Measurements from ENCODE around the gene NALF2. TPM values are rescaled to one million over a fixed set of nuclear protein-coding genes. Genes with fewer than 3 reads are reported as not detected.

The NALF2 gene
- total and polyA plus RNA-seq, 4 donors: 0.13 to 0.26 TPM; not detected in 2

GRCh38 chrX:69510914-69511513, 6.9 kb downstream of the NALF2 start:
- H3K4me1 ChIP-seq (ENCODE audit: control insufficient read depth in 1 of 2, insufficient read depth in 2 of 2, low read length in 2 of 2): no peaks in the 10 kb centered on the region
- H3K9me3 ChIP-seq (ENCODE audit: control insufficient read depth, low read length): no peaks in the 10 kb centered on the region
- ATAC-seq (ENCODE audit: low FRiP score): no peak
- intact Hi-C loops (cut with DNase I): no loop called here
- H3K4me3 ChIP-seq (ENCODE audit: low read length in 2 of 2): no peak overlapping the region
- H3K27ac ChIP-seq (ENCODE audit: low read depth in 1 of 2, low read length in 2 of 2): no peak overlapping the region
- WGBS, 2 donors: 70 to 84% methylated on average over 3 of the region's 3 CpGs
- DNase-seq: no peak
- H3K36me3 ChIP-seq (ENCODE audit: control insufficient read depth in 1 of 2, insufficient read depth in 2 of 2, low read length in 1 of 2): no peaks in the 10 kb centered on the region
- no peaks in the 10 kb centered on the region for H3K27me3 ChIP-seq (ENCODE audit: control insufficient read depth in 1 of 2, insufficient read depth in 2 of 2, low read length in 1 of 2)

GRCh38 chrX:69522052-69522451, 17.9 kb downstream of the NALF2 start:
- no peak overlapping the region for H3K27ac ChIP-seq (ENCODE audit: low read depth in 1 of 2, low read length in 2 of 2)
- ATAC-seq (ENCODE audit: low FRiP score): no peak

GRCh38 chrX:69523314-69523713, 19.2 kb downstream of the NALF2 start:
- Histone ChIP-seq H3K36me3 (ENCODE audit: control insufficient read depth in 1 of 2, insufficient read depth in 2 of 2, low read length in 1 of 2) (no peaks in the 10 kb centered on the region), H3K4me3 (ENCODE audit: low read length in 2 of 2) (no peak overlapping the region), H3K4me1 (ENCODE audit: control insufficient read depth in 1 of 2, insufficient read depth in 2 of 2, low read length in 2 of 2) (no peaks in the 10 kb centered on the region), H3K27ac (ENCODE audit: low read depth in 1 of 2, low read length in 2 of 2) (no peak overlapping the region), H3K27me3 (ENCODE audit: control insufficient read depth in 1 of 2, insufficient read depth in 2 of 2, low read length in 1 of 2) (peaks cover 0 to 2% of the 10 kb centered on the region in 2 donors), H3K9me3 (ENCODE audit: control insufficient read depth, low read length) (no peaks in the 10 kb centered on the region)
- intact Hi-C loops (cut with DNase I): no loop called here
- WGBS, 2 donors: 47 to 49% methylated on average over 4 of the region's 4 CpGs
- DNase-seq (peak in 1 of 2 donors; percentile 33), ATAC-seq (ENCODE audit: low FRiP score) (no peak)

More at GRCh38 chrX:69522052-69522451, 17.9 kb downstream of the NALF2 start:
- intact Hi-C loops (cut with DNase I): no loop called here
- H3K27me3 ChIP-seq (ENCODE audit: control insufficient read depth in 1 of 2, insufficient read depth in 2 of 2, low read length in 1 of 2): peaks cover 0 to 2% of the 10 kb centered on the region in 2 donors
- H3K4me1 ChIP-seq (ENCODE audit: control insufficient read depth in 1 of 2, insufficient read depth in 2 of 2, low read length in 2 of 2): no peaks in the 10 kb centered on the region
- no peaks in the 10 kb centered on the region for H3K9me3 ChIP-seq (ENCODE audit: control insufficient read depth, low read length)
- no peaks in the 10 kb centered on the region for H3K36me3 ChIP-seq (ENCODE audit: control insufficient read depth in 1 of 2, insufficient read depth in 2 of 2, low read length in 1 of 2)
- no peak overlapping the region for H3K4me3 ChIP-seq (ENCODE audit: low read length in 2 of 2)
- peak in 1 of 2 donors; percentile 20 for DNase-seq

GRCh38 chrX:69524781-69525363, 20.7 kb downstream of the NALF2 start:
- Histone ChIP-seq H3K27ac (ENCODE audit: low read depth in 1 of 2, low read length in 2 of 2) (no peak overlapping the region), H3K27me3 (ENCODE audit: control insufficient read depth in 1 of 2, insufficient read depth in 2 of 2, low read length in 1 of 2) (peaks cover 0 to 2% of the 10 kb centered on the region in 2 donors), H3K4me1 (ENCODE audit: control insufficient read depth in 1 of 2, insufficient read depth in 2 of 2, low read length in 2 of 2) (no peaks in the 10 kb centered on the region), H3K4me3 (ENCODE audit: low read length in 2 of 2) (no peak overlapping the region), H3K9me3 (ENCODE audit: control insufficient read depth, low read length) (no peaks in the 10 kb centered on the region), H3K36me3 (ENCODE audit: control insufficient read depth in 1 of 2, insufficient read depth in 2 of 2, low read length in 1 of 2) (no peaks in the 10 kb centered on the region)
- peak in 1 of 2 donors; percentile 23 for DNase-seq
- no peak for ATAC-seq (ENCODE audit: low FRiP score)
- intact Hi-C loops (cut with DNase I): no loop called here
- 51 to 53% methylated on average over 7 of the region's 7 CpGs for WGBS, 2 donors

- H3K4me3 ChIP-seq (ENCODE audit: low read length in 2 of 2): no peak overlapping the region
- intact Hi-C loops (cut with DNase I): loop anchor here in 1 of 2 donors (10.0 kb wide), 1 partner anchor 564 kb away; no protein-coding TSS in a partner anchor
- 73 to 81% methylated on average over 7 of the region's 7 CpGs for WGBS, 2 donors
- H3K9me3 ChIP-seq (ENCODE audit: control insufficient read depth, low read length): no peaks in the 10 kb centered on the region
- DNase-seq (no peak), ATAC-seq (ENCODE audit: low FRiP score) (no peak)
- no peak overlapping the region for H3K27ac ChIP-seq (ENCODE audit: low read depth in 1 of 2, low read length in 2 of 2)
- H3K4me1 ChIP-seq (ENCODE audit: control insufficient read depth in 1 of 2, insufficient read depth in 2 of 2, low read length in 2 of 2): no peaks in the 10 kb centered on the region
- no peaks in the 10 kb centered on the region for H3K27me3 ChIP-seq (ENCODE audit: control insufficient read depth in 1 of 2, insufficient read depth in 2 of 2, low read length in 1 of 2)
- no peaks in the 10 kb centered on the region for H3K36me3 ChIP-seq (ENCODE audit: control insufficient read depth in 1 of 2, insufficient read depth in 2 of 2, low read length in 1 of 2)
These were observed 26.2 kb downstream of the NALF2 start for GRCh38 chrX:69530306-69530705.

GRCh38 chrX:69531031-69531755, 27.1 kb downstream of the NALF2 start:
- no peak for ATAC-seq (ENCODE audit: low FRiP score)
- intact Hi-C loops (cut with DNase I): loop anchor here in 1 of 2 donors (10.0 kb wide), 1 partner anchor 564 kb away; no protein-coding TSS in a partner anchor
- Histone ChIP-seq H3K9me3 (ENCODE audit: control insufficient read depth, low read length) (no peaks in the 10 kb centered on the region), H3K4me3 (ENCODE audit: low read length in 2 of 2) (no peak overlapping the region), H3K27me3 (ENCODE audit: control insufficient read depth in 1 of 2, insufficient read depth in 2 of 2, low read length in 1 of 2) (no peaks in the 10 kb centered on the region), H3K4me1 (ENCODE audit: control insufficient read depth in 1 of 2, insufficient read depth in 2 of 2, low read length in 2 of 2) (no peaks in the 10 kb centered on the region), H3K36me3 (ENCODE audit: control insufficient read depth in 1 of 2, insufficient read depth in 2 of 2, low read length in 1 of 2) (no peaks in the 10 kb centered on the region), H3K27ac (ENCODE audit: low read depth in 1 of 2, low read length in 2 of 2) (no peak overlapping the region)
- WGBS, 2 donors: 78 to 85% methylated on average over 8 of the region's 8 CpGs
- no peak for DNase-seq

GRCh38 chrX:69535661-69536060, 31.5 kb downstream of the NALF2 start:
- H3K27me3 ChIP-seq (ENCODE audit: control insufficient read depth in 1 of 2, insufficient read depth in 2 of 2, low read length in 1 of 2): no peaks in the 10 kb centered on the region
- ATAC-seq (ENCODE audit: low FRiP score) (no peak), DNase-seq (no peak)
- intact Hi-C loops (cut with DNase I): loop anchor here in 1 of 2 donors (5.0 to 10.0 kb wide), 3 partner anchors 82 to 559 kb away; partner anchors contain the start of gene EDA
- H3K36me3 ChIP-seq (ENCODE audit: control insufficient read depth in 1 of 2, insufficient read depth in 2 of 2, low read length in 1 of 2): no peaks in the 10 kb centered on the region
- 45 to 68% methylated on average over 2 of the region's 2 CpGs for WGBS, 2 donors
- no peaks in the 10 kb centered on the region for H3K9me3 ChIP-seq (ENCODE audit: control insufficient read depth, low read length)
- H3K4me1 ChIP-seq (ENCODE audit: control insufficient read depth in 1 of 2, insufficient read depth in 2 of 2, low read length in 2 of 2): no peaks in the 10 kb centered on the region
- H3K27ac ChIP-seq (ENCODE audit: low read depth in 1 of 2, low read length in 2 of 2): no peak overlapping the region
- no peak overlapping the region for H3K4me3 ChIP-seq (ENCODE audit: low read length in 2 of 2)

- peak; percentile 89 for ATAC-seq (ENCODE audit: low FRiP score)
- Histone ChIP-seq H3K4me3 (ENCODE audit: low read length in 2 of 2) (no peak overlapping the region), H3K4me1 (ENCODE audit: control insufficient read depth in 1 of 2, insufficient read depth in 2 of 2, low read length in 2 of 2) (no peaks in the 10 kb centered on the region), H3K36me3 (ENCODE audit: control insufficient read depth in 1 of 2, insufficient read depth in 2 of 2, low read length in 1 of 2) (no peaks in the 10 kb centered on the region), H3K27me3 (ENCODE audit: control insufficient read depth in 1 of 2, insufficient read depth in 2 of 2, low read length in 1 of 2) (no peaks in the 10 kb centered on the region), H3K27ac (ENCODE audit: low read depth in 1 of 2, low read length in 2 of 2) (no peak overlapping the region), H3K9me3 (ENCODE audit: control insufficient read depth, low read length) (no peaks in the 10 kb centered on the region)
- intact Hi-C loops (cut with DNase I): loop anchor here in 1 of 2 donors (5.0 to 10.0 kb wide), 3 partner anchors 79 to 556 kb away; partner anchors contain the start of gene EDA
- 3 to 16% methylated on average over 45 of the region's 45 CpGs for WGBS, 2 donors
- peak; percentile 84 to 93 for DNase-seq
These were observed 34.3 kb downstream of the NALF2 start for GRCh38 chrX:69538321-69538876.

Measured in aorta (tissue), 5 donors.